ENCODE measurements around the gene SERTAD1. TPM values are rescaled to one million over a fixed set of nuclear protein-coding genes. Genes with fewer than 3 reads are reported as not detected.
"Not testable (repeated sequence)": the region's sequence is repeated elsewhere in the genome, so short reads cannot be mapped to it uniquely, and the experiment has no call there.

SERTAD1 gene
- polyA plus RNA-seq, 4 donors, result 6.3 to 11.2 (median 8.2) TPM

GRCh38 chr19:40453151-40453735 is 27.5 kb upstream of the SERTAD1 start:
- no peak for DNase-seq (ENCODE audit: low read depth in 4 of 4, low spot score in 3 of 4)

GRCh38 chr19:40452016-40452415 is 26.2 kb upstream of the SERTAD1 start:
- no peak for DNase-seq (ENCODE audit: low read depth in 4 of 4, low spot score in 3 of 4)

- DNase-seq (ENCODE audit: low read depth in 4 of 4, low spot score in 3 of 4), result no peak
Observed at GRCh38 chr19:40450664-40451063, 24.9 kb upstream of the SERTAD1 start.

DNA sequence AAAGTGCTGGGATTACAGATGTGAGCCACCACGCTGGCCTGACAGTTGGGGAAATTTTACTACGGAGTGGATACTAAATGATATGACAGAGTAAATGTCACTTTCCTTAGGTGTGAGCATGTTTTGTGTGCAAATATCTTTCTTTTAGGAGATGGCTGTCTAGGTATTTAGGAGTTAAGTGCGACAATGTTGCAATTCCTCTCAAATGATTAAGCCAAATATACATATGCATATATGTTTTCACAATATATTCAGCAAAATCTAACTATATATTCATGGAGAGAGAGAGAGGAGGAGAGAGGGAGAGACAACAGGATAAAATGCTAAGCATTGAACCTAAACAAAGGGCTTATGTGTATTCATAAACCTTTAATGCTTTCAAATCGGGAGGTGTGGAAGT is 23.7 kb upstream of the SERTAD1 start:
- DNase-seq (ENCODE audit: low read depth in 4 of 4, low spot score in 3 of 4), result no peak

GRCh38 chr19:40446263-40446784 is 20.5 kb upstream of the SERTAD1 start:
- no peak for DNase-seq (ENCODE audit: low read depth in 4 of 4, low spot score in 3 of 4)

- peak in 1 of 4 donors; percentile 43 for DNase-seq (ENCODE audit: low read depth in 4 of 4, low spot score in 3 of 4)
Observed at GRCh38 chr19:40445780-40446262, 20.0 kb upstream of the SERTAD1 start.

DNA sequence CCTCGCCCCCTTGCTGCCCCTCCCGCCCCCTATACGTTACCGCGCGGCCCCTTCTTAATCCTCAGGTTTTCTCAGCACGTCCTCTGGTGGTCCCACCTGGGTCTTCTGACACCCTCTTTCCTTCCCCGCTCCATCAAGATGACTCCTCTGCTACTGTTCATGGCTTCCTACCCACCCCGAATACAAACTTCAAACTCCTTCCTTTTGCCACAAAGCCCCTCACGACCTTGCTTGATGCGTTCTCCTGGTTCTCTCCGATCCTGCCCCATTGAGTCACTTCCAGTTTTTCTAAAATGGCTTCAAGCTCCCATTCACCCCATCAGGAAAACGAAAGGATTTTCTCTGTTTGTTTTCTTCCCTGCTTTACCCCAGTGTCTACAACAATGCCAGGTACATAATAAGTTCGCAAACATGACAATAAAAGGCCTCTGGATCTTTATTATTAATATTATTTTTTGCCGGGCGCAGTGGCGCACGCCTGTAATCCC is 19.1 kb upstream of the SERTAD1 start:
- no peak for DNase-seq (ENCODE audit: low read depth in 4 of 4, low spot score in 3 of 4)

DNA sequence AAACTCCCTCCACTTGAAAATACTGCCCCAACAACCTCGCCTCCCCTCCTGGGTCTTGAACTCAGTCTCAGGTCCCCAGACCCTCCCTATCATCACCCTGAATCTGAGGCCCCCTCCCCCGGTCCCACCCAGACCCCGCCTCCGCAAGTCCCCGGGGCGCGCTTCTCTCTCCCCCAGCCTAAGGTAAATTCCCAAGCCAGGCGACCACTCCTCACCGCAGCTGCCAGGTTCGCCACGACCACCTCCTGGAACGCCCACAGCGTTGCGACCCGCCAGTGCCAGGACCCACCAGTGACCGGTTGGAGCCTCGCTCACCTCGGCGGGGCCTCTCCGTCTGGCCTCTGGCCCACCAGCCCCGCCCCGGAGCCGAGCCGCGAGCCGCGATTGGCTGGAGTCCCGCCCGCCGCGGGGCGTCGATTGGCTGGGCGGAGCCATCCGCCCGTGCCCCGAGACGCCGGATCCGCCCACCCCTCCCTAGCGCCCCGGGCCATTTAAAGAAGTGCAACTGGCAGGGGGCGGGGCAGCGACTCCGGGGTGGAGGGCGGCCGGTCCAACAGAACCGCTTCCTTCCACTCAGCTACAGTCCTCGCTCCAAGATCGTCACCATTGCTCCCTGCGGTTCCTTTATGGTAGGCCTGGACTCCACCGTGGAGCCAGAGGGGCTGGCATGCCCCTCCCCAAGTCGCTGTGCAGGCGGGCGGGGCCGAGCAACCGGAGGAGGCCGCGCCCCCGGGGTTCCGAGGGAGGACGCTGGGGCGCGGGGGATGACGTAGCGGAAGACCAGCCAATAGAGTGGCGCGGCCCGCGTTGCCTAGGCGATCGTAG is 18.4 kb upstream of the SERTAD1 start, which contains the start of gene SERTAD3:
Gene SERTAD3, minus strand, starts transcription at position 336 of the 825 bp plus-strand sequence. CDS start 2,255 bp downstream, outside the sequence.
- peak; percentile 92 to 97 (median 92) for DNase-seq (ENCODE audit: low read depth in 4 of 4, low spot score in 3 of 4)

GRCh38 chr19:40443131-40443999 is 17.6 kb upstream of the SERTAD1 start:
- peak; percentile 96 to 99 (median 99) for DNase-seq (ENCODE audit: low read depth in 4 of 4, low spot score in 3 of 4)

GRCh38 chr19:40442328-40443130 is 16.7 kb upstream of the SERTAD1 start:
- no peak for DNase-seq (ENCODE audit: low read depth in 4 of 4, low spot score in 3 of 4)

GRCh38 chr19:40441719-40442253 is 16.0 kb upstream of the SERTAD1 start:
- DNase-seq (ENCODE audit: low read depth in 4 of 4, low spot score in 3 of 4), result no peak

DNA sequence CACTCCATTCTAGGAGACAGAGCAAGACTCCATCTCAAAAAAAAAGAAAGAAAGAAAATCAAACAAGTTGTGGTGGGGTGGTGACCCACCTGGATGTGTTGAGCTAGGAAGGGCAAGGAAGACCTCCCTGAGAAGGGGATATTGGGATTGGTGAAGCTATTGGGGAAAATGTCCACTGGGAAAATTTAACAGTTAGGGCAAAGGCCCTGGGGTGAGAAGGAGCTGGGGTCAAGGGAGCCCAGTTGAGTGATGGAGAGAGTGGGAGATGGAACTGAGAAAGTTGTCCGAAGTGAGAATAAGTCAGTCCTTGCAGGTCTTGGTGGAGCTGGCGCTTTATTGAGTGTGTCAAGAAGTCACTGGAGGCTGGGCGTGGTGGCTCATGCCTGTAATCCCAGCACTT is 12.5 kb upstream of the SERTAD1 start:
- DNase-seq (ENCODE audit: low read depth in 4 of 4, low spot score in 3 of 4), result no peak

- peak; percentile 83 to 89 (median 86) for DNase-seq (ENCODE audit: low read depth in 4 of 4, low spot score in 3 of 4)
Observed at GRCh38 chr19:40433391-40434216, 7.8 kb upstream of the SERTAD1 start.

DNA sequence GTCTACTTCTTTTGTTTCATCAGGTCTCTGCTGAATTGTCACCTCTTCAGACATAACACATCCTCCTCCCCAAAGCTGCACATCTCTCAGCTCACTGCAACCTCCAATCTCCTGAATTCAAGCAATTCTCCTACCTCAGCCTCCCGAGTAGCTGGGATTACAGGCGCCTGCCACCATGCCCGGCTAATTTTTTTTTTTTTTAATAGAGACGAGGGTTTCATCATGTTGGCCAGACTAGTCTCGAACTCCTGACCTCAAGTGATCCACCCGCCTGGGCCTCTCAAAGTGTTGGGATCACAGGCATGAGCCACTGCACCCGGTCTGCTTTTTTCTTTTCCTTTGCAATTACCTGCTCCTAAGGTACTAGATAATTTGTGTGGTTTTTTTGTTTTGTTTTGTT is 7.0 kb upstream of the SERTAD1 start:
- DNase-seq (ENCODE audit: low read depth in 4 of 4, low spot score in 3 of 4), result not testable (repeated sequence)

DNA sequence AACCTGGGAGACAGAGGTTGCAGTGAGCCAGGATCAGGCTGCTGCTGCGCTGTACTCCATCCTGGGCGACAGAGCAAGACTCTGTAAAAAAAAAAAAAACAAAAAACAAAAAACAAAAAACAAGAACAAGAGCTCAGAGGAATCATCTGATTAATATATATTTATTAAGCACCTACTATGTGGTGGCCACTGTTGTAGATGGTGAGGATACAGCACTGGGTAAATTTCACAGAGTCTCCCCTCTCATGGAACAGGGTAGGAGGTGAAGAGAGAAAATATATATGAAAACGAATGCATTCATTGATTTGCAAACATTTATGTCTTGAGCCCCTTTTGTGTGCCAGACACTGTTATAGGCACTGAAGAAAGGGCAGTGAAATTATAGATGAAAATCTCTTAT is 5.9 kb upstream of the SERTAD1 start:
- DNase-seq (ENCODE audit: low read depth in 4 of 4, low spot score in 3 of 4), result no peak

DNA sequence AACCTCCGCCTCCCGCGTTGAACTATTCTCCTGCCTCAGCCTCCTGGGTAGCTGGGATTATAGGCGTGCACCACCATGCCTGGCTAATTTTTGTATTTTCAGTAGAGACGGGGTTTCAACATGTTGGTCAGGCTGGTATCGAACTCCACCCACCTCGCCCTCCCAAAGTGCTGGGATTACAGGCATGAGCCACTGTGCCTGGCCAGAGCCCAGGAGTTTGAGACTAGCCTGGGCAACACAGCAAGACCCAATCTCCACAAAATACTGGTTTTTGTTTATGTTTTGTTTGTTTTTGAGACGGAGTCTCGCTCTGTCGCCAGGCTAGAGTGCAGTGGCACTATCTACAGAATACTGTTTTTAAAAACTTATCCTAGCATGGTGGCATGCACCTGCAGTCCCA is 4.5 kb upstream of the SERTAD1 start:
- not testable (repeated sequence) for DNase-seq (ENCODE audit: low read depth in 4 of 4, low spot score in 3 of 4)

GRCh38 chr19:40428197-40428596 is 2.4 kb upstream of the SERTAD1 start:
- not testable (repeated sequence) for DNase-seq (ENCODE audit: low read depth in 4 of 4, low spot score in 3 of 4)

DNA sequence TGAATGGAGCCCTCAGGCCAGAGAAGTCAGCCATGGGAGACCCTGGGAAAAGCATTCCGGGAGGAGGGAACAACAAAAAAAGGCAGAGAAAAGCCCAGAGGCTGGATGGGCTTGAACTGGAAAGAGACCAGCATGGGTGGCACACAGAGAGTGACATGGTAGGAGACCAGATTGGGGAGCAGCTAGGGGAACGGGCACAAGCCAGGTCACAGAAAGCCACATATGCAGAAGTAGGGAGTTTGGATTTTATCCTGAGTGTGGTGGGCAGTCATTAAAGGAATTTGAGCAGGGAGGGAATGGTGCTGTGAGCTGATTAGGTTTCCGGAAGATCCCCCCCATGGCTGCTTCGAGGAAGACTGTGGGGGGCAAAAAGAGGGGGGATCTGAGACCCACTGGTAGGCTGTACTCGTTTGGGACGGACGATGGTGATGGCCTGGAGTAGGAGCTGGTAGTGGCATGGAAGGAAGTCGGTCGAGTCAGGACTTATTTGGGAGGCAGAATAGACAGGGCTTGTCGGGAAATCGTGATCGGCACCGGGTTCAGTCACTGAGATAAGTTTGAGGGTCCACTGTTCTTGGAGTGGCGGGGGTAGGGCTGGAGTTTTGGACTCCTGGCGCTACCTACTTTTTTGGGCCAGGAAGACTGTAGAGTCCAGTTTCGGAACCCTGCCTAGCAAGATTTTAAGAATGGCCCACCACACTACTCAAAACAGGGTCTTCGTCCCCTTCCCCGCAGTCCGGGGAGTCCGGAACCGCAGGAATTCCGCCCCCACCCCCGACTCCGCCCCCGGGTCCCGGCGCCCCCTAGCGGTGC is 949 bp downstream of the SERTAD1 start:
- no peak for DNase-seq (ENCODE audit: low read depth in 4 of 4, low spot score in 3 of 4)

Measured in left renal pelvis (tissue), 4 donors.